Neural cell (in vitro differentiated cells): ENCODE data around the gene C16orf74. TPM values are rescaled to one million over a fixed set of nuclear protein-coding genes. Genes with fewer than 3 reads are reported as not detected.
A peak's percentile ranks its signal among the peaks of the same experiment; 100 is the strongest.

Experiments used
- H2AFZ ChIP-seq: fragments of 200-600, 300-800 bp; sonication (generic), shearing (Covaris generic); 2 replicates; pipeline ENCODE4 v1.6.0; 2014; ENCODE audit warnings: low read depth, mild to moderate bottlenecking, antibody characterized with exemption, low read length, moderate library complexity
- H3F3A ChIP-seq: fragments of 200-600 bp; shearing (Covaris generic); 2 replicates; pipeline ENCODE4 v1.6.1; 2016; ENCODE audit warnings: mild to moderate bottlenecking, moderate library complexity, mixed read lengths, antibody characterized with exemption, low read length; ENCODE audit not compliant: insufficient read depth, poor library complexity, severe bottlenecking
- H3K27ac ChIP-seq: fragments of 200-600, 300-800 bp; sonication (generic), shearing (Covaris generic); 2 replicates; pipeline ENCODE4 v1.5.1; 2014; ENCODE audit warnings: mild to moderate bottlenecking, low read length, moderate library complexity
- H3K27me3 ChIP-seq: fragments of 300-800, 200-600 bp; sonication (generic), shearing (Covaris generic); 2 replicates; pipeline ENCODE4 v1.6.0; 2014; ENCODE audit warnings: mild to moderate bottlenecking, low read depth, low read length, moderate library complexity; ENCODE audit not compliant: insufficient read depth
- H3K36me3 ChIP-seq: fragments of 300-800, 200-600 bp; sonication (generic), shearing (Covaris generic); 2 replicates; pipeline ENCODE4 v1.5.1; 2014; ENCODE audit warnings: mild to moderate bottlenecking, antibody characterized with exemption, low read length, moderate library complexity; ENCODE audit not compliant: insufficient read depth
- H3K4me2 ChIP-seq: fragments of 300-800, 200-600 bp; sonication (generic), shearing (Covaris generic); 2 replicates; pipeline ENCODE4 v1.6.0; 2014; ENCODE audit warnings: mild to moderate bottlenecking, low read length
- H3K4me3 ChIP-seq: fragments of 300-800, 200-600 bp; sonication (generic), shearing (Covaris generic); 2 replicates; pipeline ENCODE4 v1.5.1; 2014; ENCODE audit warnings: mild to moderate bottlenecking, low read length, moderate library complexity
- H3K79me2 ChIP-seq: fragments of 200-600 bp; shearing (Covaris generic); replicated peaks from 2 replicates; pipeline ENCODE4 v1.6.0; 2014; ENCODE audit warnings: mild to moderate bottlenecking, low read length, moderate library complexity; ENCODE audit not compliant: insufficient read depth
- H3K9ac ChIP-seq: fragments of 300-800, 200-600 bp; sonication (generic), shearing (Covaris generic); 2 replicates; pipeline ENCODE4 v1.6.1; 2016; ENCODE audit warnings: mild to moderate bottlenecking, low read length, mixed read lengths
- H3K9me2 ChIP-seq: fragments of 200-600 bp; shearing (Covaris generic); 2 replicates; pipeline ENCODE4 v1.6.1; 2016; ENCODE audit warnings: mild to moderate bottlenecking, low read length, mixed read lengths; ENCODE audit not compliant: insufficient read depth
- H3K9me3 ChIP-seq: fragments of 200-600, 300-800 bp; sonication (generic), shearing (Covaris generic); 2 replicates; pipeline ENCODE4 v1.6.1; 2016; ENCODE audit warnings: mild to moderate bottlenecking, mixed run types, low read length, moderate library complexity, mixed read lengths
- H4K20me1 ChIP-seq: fragments of 200-600 bp; shearing (Covaris generic); 2 replicates; pipeline ENCODE4 v1.6.1; 2016; ENCODE audit warnings: mild to moderate bottlenecking, mixed run types; ENCODE audit not compliant: insufficient read depth
- EP300 ChIP-seq: fragments of 450-650 bp; conservative IDR thresholded peaks from 2 replicates; pipeline ENCODE4 v1.6.1; 2014; ENCODE audit warnings: antibody characterized with exemption, mild to moderate bottlenecking, moderate library complexity; ENCODE audit not compliant: poor library complexity, severe bottlenecking
- EZH2 ChIP-seq: fragments of 200-600, 300-800 bp; shearing (Covaris generic), sonication (generic); IDR thresholded peaks from 2 replicates; pipeline ENCODE4 v1.6.1; 2014; ENCODE audit warnings: antibody characterized with exemption, low read length, borderline replicate concordance, mild to moderate bottlenecking; ENCODE audit not compliant: insufficient read depth, poor library complexity, severe bottlenecking
- MXI1 ChIP-seq: fragments of 450-650 bp; conservative IDR thresholded peaks from 2 replicates; pipeline ENCODE4 v1.6.1; 2014; ENCODE audit warnings: antibody characterized with exemption, mild to moderate bottlenecking; ENCODE audit not compliant: poor library complexity, severe bottlenecking
- POLR2AphosphoS5 ChIP-seq: IDR thresholded peaks from 2 replicates; pipeline ENCODE4 v1.6.1; 2012
- RAD21 ChIP-seq: fragments of 450-650 bp; conservative IDR thresholded peaks from 2 replicates; pipeline ENCODE4 v1.6.1; 2014; ENCODE audit warnings: antibody characterized with exemption, mild to moderate bottlenecking, moderate library complexity
- SMC3 ChIP-seq: fragments of 450-650 bp; conservative IDR thresholded peaks from 2 replicates; pipeline ENCODE4 v1.6.1; 2014; ENCODE audit warnings: antibody characterized with exemption, mild to moderate bottlenecking, moderate library complexity; ENCODE audit not compliant: poor library complexity
- TAF1 ChIP-seq: IDR thresholded peaks from 2 replicates; pipeline ENCODE4 v1.6.1; 2012; ENCODE audit warnings: low read depth
- polyA plus RNA-seq: library from polyadenylated mRNA; depleted of rRNA; stranded (reverse); fragments of >200 nt; gene quantifications from 2 replicates; pipeline ENCODE4 v1.2.3, GENCODE V29; 2014
- TF ChIP-seq, protein P1 (sequence below): fragments of 450-650 bp; IDR thresholded peaks from 2 replicates; pipeline ENCODE4 v1.5.1; 2014; ENCODE audit warnings: antibody characterized with exemption, mild to moderate bottlenecking, moderate library complexity; ENCODE audit not compliant: poor library complexity, severe bottlenecking
- TF ChIP-seq, protein P2 (sequence below): IDR thresholded peaks from 2 replicates; pipeline ENCODE4 v1.6.1; 2012; ENCODE audit warnings: borderline replicate concordance

The C16orf74 gene
- polyA plus RNA-seq, 1 donor from 2014 or later, result not detected

DNA sequence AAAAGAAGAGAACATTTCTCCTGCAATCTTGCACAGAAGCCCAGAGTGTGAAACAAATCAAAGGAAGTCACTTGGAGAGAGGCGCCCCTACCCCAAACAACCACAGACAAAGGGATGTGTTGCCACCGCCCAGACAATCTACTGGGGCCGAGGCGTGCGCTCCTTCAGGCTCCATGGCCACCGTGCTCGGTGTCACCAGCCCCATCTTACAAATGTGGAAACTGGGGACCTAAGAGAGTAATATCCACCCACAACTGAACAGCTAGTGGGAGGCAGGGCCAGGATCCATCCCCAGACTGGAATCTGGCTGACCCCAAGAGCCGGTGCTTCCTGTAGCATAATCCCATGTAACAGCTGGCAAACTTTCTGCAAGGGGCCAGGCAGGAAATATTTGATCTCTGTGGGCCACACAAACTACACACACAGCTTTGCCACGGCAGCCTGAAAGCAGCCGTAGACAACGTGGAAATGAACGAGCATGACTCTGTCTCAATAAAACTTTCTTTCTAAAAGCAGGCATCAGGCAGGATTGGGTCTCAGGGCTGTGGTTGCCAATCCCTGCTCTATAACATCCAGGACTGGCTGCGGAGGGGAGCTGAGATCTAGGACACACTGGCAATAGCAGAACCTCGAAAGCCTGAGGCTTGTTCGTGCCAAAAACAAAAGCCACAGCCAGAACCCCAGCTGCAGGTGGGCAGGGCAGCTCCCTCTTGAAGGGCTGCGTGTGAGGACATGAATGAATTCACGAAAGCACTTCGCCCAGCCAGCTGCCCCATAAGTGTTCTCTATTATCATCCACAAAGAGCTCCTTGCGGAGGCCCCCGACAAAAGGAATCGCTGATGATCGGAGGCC lies 35.5 kb downstream of the C16orf74 start:
- Histone ChIP-seq H3F3A (no peaks in the 10 kb centered on the region), H3K4me2 (no peak overlapping the region), H3K27ac (peak overlapping the region; percentile 34), H3K36me3 (no peaks in the 10 kb centered on the region), H3K9me3 (no peaks in the 10 kb centered on the region), H3K79me2 (no peaks in the 10 kb centered on the region), H4K20me1 (no peaks in the 10 kb centered on the region), H3K4me3 (no peak overlapping the region), H2AFZ (peak overlapping the region; percentile 21), H3K27me3 (no peaks in the 10 kb centered on the region), H3K9ac (peak overlapping the region; percentile 45), H3K9me2 (no peaks in the 10 kb centered on the region)
- TF ChIP-seq MXI1, result no peak
- no peak for TF ChIP-seq EZH2
- no peak for TF ChIP-seq RAD21
- TF ChIP-seq POLR2AphosphoS5, result no peak
- TF ChIP-seq SMC3, result no peak
- TF ChIP-seq TAF1, result no peak
- TF ChIP-seq, protein P1, sequence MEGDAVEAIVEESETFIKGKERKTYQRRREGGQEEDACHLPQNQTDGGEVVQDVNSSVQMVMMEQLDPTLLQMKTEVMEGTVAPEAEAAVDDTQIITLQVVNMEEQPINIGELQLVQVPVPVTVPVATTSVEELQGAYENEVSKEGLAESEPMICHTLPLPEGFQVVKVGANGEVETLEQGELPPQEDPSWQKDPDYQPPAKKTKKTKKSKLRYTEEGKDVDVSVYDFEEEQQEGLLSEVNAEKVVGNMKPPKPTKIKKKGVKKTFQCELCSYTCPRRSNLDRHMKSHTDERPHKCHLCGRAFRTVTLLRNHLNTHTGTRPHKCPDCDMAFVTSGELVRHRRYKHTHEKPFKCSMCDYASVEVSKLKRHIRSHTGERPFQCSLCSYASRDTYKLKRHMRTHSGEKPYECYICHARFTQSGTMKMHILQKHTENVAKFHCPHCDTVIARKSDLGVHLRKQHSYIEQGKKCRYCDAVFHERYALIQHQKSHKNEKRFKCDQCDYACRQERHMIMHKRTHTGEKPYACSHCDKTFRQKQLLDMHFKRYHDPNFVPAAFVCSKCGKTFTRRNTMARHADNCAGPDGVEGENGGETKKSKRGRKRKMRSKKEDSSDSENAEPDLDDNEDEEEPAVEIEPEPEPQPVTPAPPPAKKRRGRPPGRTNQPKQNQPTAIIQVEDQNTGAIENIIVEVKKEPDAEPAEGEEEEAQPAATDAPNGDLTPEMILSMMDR, result no peak
- TF ChIP-seq, protein P2, sequence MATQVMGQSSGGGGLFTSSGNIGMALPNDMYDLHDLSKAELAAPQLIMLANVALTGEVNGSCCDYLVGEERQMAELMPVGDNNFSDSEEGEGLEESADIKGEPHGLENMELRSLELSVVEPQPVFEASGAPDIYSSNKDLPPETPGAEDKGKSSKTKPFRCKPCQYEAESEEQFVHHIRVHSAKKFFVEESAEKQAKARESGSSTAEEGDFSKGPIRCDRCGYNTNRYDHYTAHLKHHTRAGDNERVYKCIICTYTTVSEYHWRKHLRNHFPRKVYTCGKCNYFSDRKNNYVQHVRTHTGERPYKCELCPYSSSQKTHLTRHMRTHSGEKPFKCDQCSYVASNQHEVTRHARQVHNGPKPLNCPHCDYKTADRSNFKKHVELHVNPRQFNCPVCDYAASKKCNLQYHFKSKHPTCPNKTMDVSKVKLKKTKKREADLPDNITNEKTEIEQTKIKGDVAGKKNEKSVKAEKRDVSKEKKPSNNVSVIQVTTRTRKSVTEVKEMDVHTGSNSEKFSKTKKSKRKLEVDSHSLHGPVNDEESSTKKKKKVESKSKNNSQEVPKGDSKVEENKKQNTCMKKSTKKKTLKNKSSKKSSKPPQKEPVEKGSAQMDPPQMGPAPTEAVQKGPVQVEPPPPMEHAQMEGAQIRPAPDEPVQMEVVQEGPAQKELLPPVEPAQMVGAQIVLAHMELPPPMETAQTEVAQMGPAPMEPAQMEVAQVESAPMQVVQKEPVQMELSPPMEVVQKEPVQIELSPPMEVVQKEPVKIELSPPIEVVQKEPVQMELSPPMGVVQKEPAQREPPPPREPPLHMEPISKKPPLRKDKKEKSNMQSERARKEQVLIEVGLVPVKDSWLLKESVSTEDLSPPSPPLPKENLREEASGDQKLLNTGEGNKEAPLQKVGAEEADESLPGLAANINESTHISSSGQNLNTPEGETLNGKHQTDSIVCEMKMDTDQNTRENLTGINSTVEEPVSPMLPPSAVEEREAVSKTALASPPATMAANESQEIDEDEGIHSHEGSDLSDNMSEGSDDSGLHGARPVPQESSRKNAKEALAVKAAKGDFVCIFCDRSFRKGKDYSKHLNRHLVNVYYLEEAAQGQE, result no peak
- no peak for TF ChIP-seq EP300

GRCh38 chr16:85712801-85713200 lies 38.1 kb downstream of the C16orf74 start:
- no peak overlapping the region for H3K9ac ChIP-seq

More at GRCh38 chr16:85712801-85713200, 38.1 kb downstream of the C16orf74 start:
- H2AFZ ChIP-seq, result no peak overlapping the region
- H3K4me3 ChIP-seq, result no peak overlapping the region
- H3K9me2 ChIP-seq, result no peaks in the 10 kb centered on the region
- no peak overlapping the region for H3K4me2 ChIP-seq
- H3K27me3 ChIP-seq, result no peaks in the 10 kb centered on the region
- no peaks in the 10 kb centered on the region for H3K36me3 ChIP-seq
- TF ChIP-seq EZH2 (no peak), SMC3 (no peak), EP300 (no peak), TAF1 (no peak), RAD21 (no peak), MXI1 (no peak), POLR2AphosphoS5 (no peak)
- TF ChIP-seq, protein P1, result no peak
- TF ChIP-seq, protein P2, result no peak
- no peaks in the 10 kb centered on the region for H3F3A ChIP-seq
- H3K79me2 ChIP-seq, result no peaks in the 10 kb centered on the region
- H4K20me1 ChIP-seq, result no peaks in the 10 kb centered on the region
- no peaks in the 10 kb centered on the region for H3K9me3 ChIP-seq
- H3K27ac ChIP-seq, result no peak overlapping the region
